Activated CD8-positive, alpha-beta memory T cell treated with anti-CD3 and anti-CD28 coated beads, Interleukin-2, amount 50 U/mL, for 24 hours (primary cell): ENCODE results near the gene LAIR1.
"Not testable (repeated sequence)": the region's sequence is repeated elsewhere in the genome, so short reads cannot be mapped to it uniquely, and the experiment has no call there.

ENCODE experiments used
- DNase-seq: peaks from one replicate; pipeline ENCODE4 v3.0.0-alpha.2; 2020; ENCODE audit errors: extremely low read depth

LAIR1 gene

GRCh38 chr19:54341295-54341694 is 23.4 kb downstream of the LAIR1 start:
- no peak for DNase-seq

- no peak for DNase-seq
These were observed 24.9 kb downstream of the LAIR1 start for GRCh38 chr19:54339646-54340358.

- DNase-seq = no peak
These were observed 26.2 kb downstream of the LAIR1 start for GRCh38 chr19:54338521-54338920.

GRCh38 chr19:54337858-54338230 is 26.9 kb downstream of the LAIR1 start:
- no peak for DNase-seq

- DNase-seq = no peak
These were observed 27.6 kb downstream of the LAIR1 start for GRCh38 chr19:54336893-54337857.

- DNase-seq = no peak
These were observed 28.5 kb downstream of the LAIR1 start for GRCh38 chr19:54335979-54336892.

- no peak for DNase-seq
These were observed 29.6 kb downstream of the LAIR1 start for GRCh38 chr19:54335164-54335563.

GRCh38 chr19:54333586-54334298 is 31.0 kb downstream of the LAIR1 start:
- no peak for DNase-seq

- DNase-seq = no peak
These were observed 32.6 kb downstream of the LAIR1 start for GRCh38 chr19:54332149-54332548.

GRCh38 chr19:54331626-54332025 is 33.1 kb downstream of the LAIR1 start:
- DNase-seq = no peak

- no peak for DNase-seq
These were observed 35.1 kb downstream of the LAIR1 start for GRCh38 chr19:54329476-54330165.

- not testable (repeated sequence) for DNase-seq
These were observed 36.0 kb downstream of the LAIR1 start for GRCh38 chr19:54328781-54329180.

- no peak for DNase-seq
These were observed 39.1 kb downstream of the LAIR1 start for GRCh38 chr19:54325631-54326030.

GRCh38 chr19:54325194-54325621 is 39.5 kb downstream of the LAIR1 start:
- no peak for DNase-seq

- no peak for DNase-seq
These were observed 40.7 kb downstream of the LAIR1 start for GRCh38 chr19:54324071-54324470.

GRCh38 chr19:54322934-54323333 is 41.8 kb downstream of the LAIR1 start:
- not testable (repeated sequence) for DNase-seq

- not testable (repeated sequence) for DNase-seq
These were observed 42.4 kb downstream of the LAIR1 start for GRCh38 chr19:54322295-54322694.

GRCh38 chr19:54319892-54320670 is 44.6 kb downstream of the LAIR1 start:
- no peak for DNase-seq

- DNase-seq = no peak
These were observed 45.7 kb downstream of the LAIR1 start for GRCh38 chr19:54319049-54319448.

- no peak for DNase-seq
These were observed 46.8 kb downstream of the LAIR1 start for GRCh38 chr19:54317965-54318240.
